K562 (cell line): ENCODE data around the gene C6orf141. TPM values are rescaled to one million over a fixed set of nuclear protein-coding genes. Genes with fewer than 3 reads are reported as not detected.

Source experiments
- ATAC-seq: fragments of 200-7000 bp; cut with Tn5 transposase; 3 replicates; pipeline ENCODE4 v1.9.1; 2020; ENCODE audit warnings: moderate library complexity
- BruUV-seq: library from RNA; stranded (reverse); fragments of 400-500 nt; replicated peaks from 2 replicates; lab custom pipeline; 2021; lab: Mats Ljungman, UMichigan
- CTCF ChIA-PET: fragments of 300-600 bp; formaldehyde crosslinking; extraction: SDS; loops from one replicate; lab custom pipeline; 2021; ENCODE audit warnings: low intra/inter-chr PET ratio; lab: Yijun Ruan, JAX
- POLR2A ChIA-PET: fragments of 300-600, 350-650 bp; sonication (Branson Sonifier 250); formaldehyde crosslinking; extraction: SDS; loops from one replicate; lab custom pipeline; 2021; ENCODE audit warnings: antibody characterized with exemption, inconsistent platforms; lab: Yijun Ruan, JAX
- DNase-seq, 4 experiments: peaks; one replicate each; pipeline versions ENCODE4 v3.0.0 to v3.0.0-alpha.2; 2011 to 2018; ENCODE audit warnings: low spot score in 3 of 4, mixed read lengths in 3 of 4; ENCODE audit errors: extremely low read depth in 1 of 4
- FAIRE-seq: peaks from 2 replicates; lab custom pipeline; 2011; peaks lifted over from hg19 to GRCh38; lab: Jason Lieb, UNC
- H2AFZ ChIP-seq: 2 replicates; pipeline ENCODE4 v1.6.0; 2011; ENCODE audit warnings: low read depth, low read length, control low read depth, inconsistent platforms
- H3K27ac ChIP-seq: fragments of 200-600 bp; 3 replicates; pipeline ENCODE4 v1.8.0; 2011; ENCODE audit warnings: low read depth, mild to moderate bottlenecking, control low read depth, inconsistent platforms, low read length, moderate library complexity, mixed read lengths; ENCODE audit errors: extremely low read depth
- H3K27me3 ChIP-seq, 2 experiments: fragments of 300-600 bp in 1 of 2; 2 replicates in 1 of 2; 3 replicates in 1 of 2; pipeline versions ENCODE4 v1.6.0 to v1.8.0; 2011; ENCODE audit warnings: inconsistent platforms in 2 of 2, low read length in 2 of 2, mild to moderate bottlenecking in 1 of 2, mixed read lengths in 1 of 2, moderate library complexity in 1 of 2; ENCODE audit not compliant: control insufficient read depth in 2 of 2, insufficient read depth in 2 of 2
- H3K36me3 ChIP-seq: fragments of 300-600 bp; 3 replicates; pipeline ENCODE4 v1.8.0; 2011; ENCODE audit warnings: mild to moderate bottlenecking, low read length, inconsistent platforms; ENCODE audit not compliant: control insufficient read depth, insufficient read depth
- H3K4me1 ChIP-seq, 2 experiments: fragments of 200-600 bp in 1 of 2; replicated peaks in 1 of 2; 2 replicates in 1 of 2; 3 replicates in 1 of 2; pipeline versions ENCODE4 v1.5.1 to v1.8.0; 2011; ENCODE audit warnings: inconsistent platforms in 2 of 2, low read length in 2 of 2, mild to moderate bottlenecking in 1 of 2, mixed read lengths in 1 of 2, moderate library complexity in 1 of 2; ENCODE audit not compliant: control insufficient read depth in 2 of 2, insufficient read depth in 2 of 2
- H3K4me2 ChIP-seq: 2 replicates; pipeline ENCODE4 v1.6.1; 2011; ENCODE audit warnings: low read length, control low read depth, inconsistent platforms, mixed read lengths; ENCODE audit not compliant: insufficient read depth
- H3K4me3 ChIP-seq: fragments of 200-600 bp; sonication (generic), shearing (Covaris generic); 2 replicates; pipeline ENCODE4 v1.5.1; 2016; ENCODE audit warnings: control low read depth, inconsistent platforms
- H3K79me2 ChIP-seq: fragments of 200-600 bp; 3 replicates; pipeline ENCODE4 v1.8.0; 2011; ENCODE audit warnings: low read length, inconsistent platforms; ENCODE audit not compliant: control insufficient read depth, insufficient read depth
- H3K9ac ChIP-seq, 2 experiments: 2 replicates each; pipeline versions ENCODE4 v1.6.0 to v1.6.1; 2011; ENCODE audit warnings: low read depth in 2 of 2, low read length in 2 of 2, control low read depth in 1 of 2, inconsistent platforms in 1 of 2, mild to moderate bottlenecking in 1 of 2, mixed read lengths in 1 of 2; ENCODE audit not compliant: insufficient read depth in 1 of 2
- H3K9me1 ChIP-seq: one replicate; pipeline ENCODE4 v1.6.0; 2011; ENCODE audit warnings: inconsistent platforms, mild to moderate bottlenecking, low read length, moderate library complexity; ENCODE audit not compliant: control insufficient read depth, insufficient read depth
- H3K9me3 ChIP-seq: replicated peaks from 2 replicates; pipeline ENCODE4 v1.5.1; 2011; ENCODE audit warnings: low read depth, low read length, inconsistent platforms; ENCODE audit not compliant: control insufficient read depth, insufficient read depth
- H4K20me1 ChIP-seq: replicated peaks from 2 replicates; pipeline ENCODE4 v1.6.1; 2011; ENCODE audit warnings: low read length, inconsistent platforms, mixed read lengths; ENCODE audit not compliant: control insufficient read depth, insufficient read depth
- BHLHE40 ChIP-seq: IDR thresholded peaks from 2 replicates; pipeline ENCODE4 v1.6.1; 2011; ENCODE audit warnings: low read length, improper control_type of control experiment
- CBFB ChIP-seq: sonication (generic); formaldehyde crosslinking; IDR thresholded peaks from 2 replicates; pipeline ENCODE4 v1.4.0; 2020; ENCODE audit warnings: mild to moderate bottlenecking, missing genetic modification reagents
- CEBPB ChIP-seq: fragments of 450-650 bp; IDR thresholded peaks from 2 replicates; pipeline ENCODE4 v1.6.1; 2016; ENCODE audit warnings: missing genetic modification characterization, missing compliant biosample characterization
- CEBPG ChIP-seq, 3 experiments: fragments of 200-800 bp in 1 of 3; sonication (Bioruptor generic) in 1 of 3; sonication (generic) in 1 of 3; formaldehyde crosslinking in 1 of 3; IDR thresholded peaks in 2 of 3; conservative IDR thresholded peaks in 1 of 3; 2 replicates each; pipeline versions ENCODE4 v1.6.1 to v1.8.0; 2016 to 2022; ENCODE audit warnings: missing compliant biosample characterization in 2 of 3, missing genetic modification characterization in 2 of 3, mild to moderate bottlenecking in 1 of 3, missing genetic modification reagents in 1 of 3
- EP400 ChIP-seq: fragments of 450-650 bp; IDR thresholded peaks from 2 replicates; pipeline ENCODE4 v1.6.1; 2017; ENCODE audit warnings: antibody characterized with exemption, mild to moderate bottlenecking, moderate library complexity
- NFIC ChIP-seq: fragments of 450-650 bp; IDR thresholded peaks from 2 replicates; pipeline ENCODE4 v1.6.1; 2017; ENCODE audit warnings: mild to moderate bottlenecking, inconsistent platforms
- PRMT5 ChIP-seq: sonication (generic); formaldehyde crosslinking; IDR thresholded peaks from 2 replicates; pipeline ENCODE4 v1.5.0; 2020; ENCODE audit warnings: missing genetic modification reagents
- RAD51 ChIP-seq: fragments of 450-650 bp; IDR thresholded peaks from 2 replicates; pipeline ENCODE4 v1.7.1; 2016; ENCODE audit warnings: low read depth, mild to moderate bottlenecking, borderline replicate concordance
- SMC3 ChIP-seq: conservative IDR thresholded peaks from 2 replicates; pipeline ENCODE4 v1.6.1; 2011; ENCODE audit warnings: low read depth, low read length, improper control_type of control experiment; ENCODE audit not compliant: insufficient read depth
- SOX6 ChIP-seq: fragments of 450-650 bp; IDR thresholded peaks from 2 replicates; pipeline ENCODE4 v1.6.1; 2014; ENCODE audit warnings: mild to moderate bottlenecking
- SRF ChIP-seq, 2 experiments: fragments of 250-450, 450-650 bp in 1 of 2; sonication (Bioruptor Pico) in 1 of 2; sonication (generic) in 1 of 2; formaldehyde crosslinking; IDR thresholded peaks; 2 replicates each; pipeline versions ENCODE4 v1.5.0 to v1.5.1; 2020 to 2022; ENCODE audit warnings: mild to moderate bottlenecking in 1 of 2, missing genetic modification reagents in 1 of 2
- ZNF217 ChIP-seq: sonication (generic); formaldehyde crosslinking; IDR thresholded peaks from 2 replicates; pipeline ENCODE4 v1.8.0; 2022; ENCODE audit warnings: mild to moderate bottlenecking, missing genetic modification reagents
- WGBS: fragments of 100-300 bp; shearing (Covaris generic); methylation state at CpG from one replicate; pipeline ENCODE4 v1.1.6; 2016; ENCODE audit warnings: low coverage, mixed read lengths; ENCODE audit not compliant: insufficient coverage; ENCODE audit errors: missing lambda C conversion rate; 5-methylcytosine and 5-hydroxymethylcytosine counted together
- in situ Hi-C: fragments of 300-500 bp; cut with MboI; formaldehyde crosslinking; loops from 4 replicates; pipeline ENCODE4 v1.15.0; 2018; ENCODE audit warnings: inconsistent platforms, mixed read lengths
- intact Hi-C: fragments of 100-400 bp; cut with micrococcal nuclease; formaldehyde crosslinking; loops from 2 replicates; pipeline ENCODE4 v1.14.2; 2022
- polyA plus RNA-seq, 8 experiments: library from polyadenylated mRNA; depleted of rRNA in 4 of 8; stranded (reverse) in 5 of 8; unstranded in 3 of 8; fragments of >200 nt; fragmentation: Nextera tagmentation in 2 of 8; fragmentation: Illumina TruSeq in 1 of 8; extraction: Ambion mirVana in 2 of 8; extraction: Trizol in 1 of 8; gene quantifications; 2 replicates each; pipeline versions ENCODE4 v1.2.1 to v1.2.3, GENCODE V29; 2011 to 2014; ENCODE audit warnings: inconsistent platforms in 1 of 8, missing spikeins in 1 of 8
- total RNA-seq, 7 experiments: library from RNA; depleted of rRNA in 6 of 7; stranded (reverse); fragments of >200 nt in 6 of 7; fragmentation: Illumina TruSeq in 2 of 7; extraction: Trizol in 2 of 7; gene quantifications; 2 replicates each; pipeline versions ENCODE4 v1.2.1 to v1.2.3, GENCODE V29; 2011 to 2021; ENCODE audit warnings: low replicate concordance in 1 of 7
- TF ChIP-seq, protein P1 (sequence below), 2 experiments: IDR thresholded peaks; 2 replicates each; pipeline ENCODE4 v1.6.1; 2012; ENCODE audit warnings: improper control_type of control experiment in 2 of 2, low read depth in 2 of 2, low read length in 2 of 2, borderline replicate concordance in 1 of 2
- TF ChIP-seq, protein P2 (sequence below): sonication (generic); formaldehyde crosslinking; IDR thresholded peaks from 2 replicates; pipeline ENCODE4 v1.5.0; 2020; ENCODE audit warnings: missing genetic modification reagents

The C6orf141 gene
- total and polyA plus RNA-seq, 9 of the 15 experiments (the other 6 are each of a cell fraction or from before 2014, with no cell fraction given), result not detected

DNA sequence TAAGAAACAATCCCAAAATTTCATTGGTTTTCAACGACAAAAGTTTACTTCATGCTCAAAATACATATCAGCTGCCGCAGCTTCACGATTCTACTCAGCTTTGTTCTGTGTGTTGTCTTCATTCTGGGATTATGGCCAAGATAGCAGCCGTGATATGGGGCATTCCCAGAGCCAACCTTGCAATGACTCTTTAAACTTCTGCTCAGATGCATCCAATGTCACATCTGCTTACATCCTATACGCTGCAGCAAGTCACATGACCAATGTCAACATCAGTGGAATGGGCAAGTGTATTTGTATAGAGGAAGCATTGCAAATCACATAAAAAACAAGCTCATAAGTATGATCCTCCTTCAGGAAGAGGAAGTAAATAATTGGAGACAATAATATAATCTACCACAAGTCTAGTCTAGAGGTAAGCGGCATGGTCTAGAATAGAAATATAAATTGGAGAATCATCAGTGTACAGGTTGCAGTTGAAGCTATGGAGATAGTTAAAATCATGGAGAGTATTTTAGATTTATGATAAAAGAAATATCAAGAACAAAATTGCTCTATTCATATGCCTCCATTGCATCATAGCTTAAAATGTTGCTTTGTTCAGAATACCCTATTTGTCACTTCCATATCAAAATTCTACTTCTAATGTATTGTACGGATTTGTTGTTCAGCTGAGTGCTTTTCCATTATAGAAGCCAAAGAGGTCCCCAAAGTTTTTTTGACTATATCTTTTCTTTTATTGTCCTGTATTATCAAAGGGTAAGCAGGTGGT is 7.2 kb upstream of the C6orf141 start:
- POLR2A ChIA-PET, result interaction anchor here (1.0 to 1.5 kb wide), 3 partner anchors 9 to 12 kb away, joined by 4 to 5 read pairs (median 5); no protein-coding TSS in a partner anchor
- H3K4me2 ChIP-seq, result no peak overlapping the region
- in situ Hi-C loops, result no loop called here
- H3K27me3 ChIP-seq, result no peaks in the 10 kb centered on the region
- CTCF ChIA-PET, result no interaction called here
- intact Hi-C loops, result no loop called here
- no peaks in the 10 kb centered on the region for H3K79me2 ChIP-seq
- peak; percentile 76 for ATAC-seq
- H2AFZ ChIP-seq, result peak overlapping the region; percentile 37
- no peak overlapping the region for H3K27ac ChIP-seq
- peak in 1 of 4 experiments; percentile 24 for DNase-seq
- BruUV-seq, result no TSS peak
- H3K9me3 ChIP-seq, result no peaks in the 10 kb centered on the region
- no peak for FAIRE-seq
- no peak overlapping the region for H3K9ac ChIP-seq
- no peak overlapping the region for H3K4me3 ChIP-seq
- H3K9me1 ChIP-seq, result no peaks in the 10 kb centered on the region
- H3K36me3 ChIP-seq, result no peaks in the 10 kb centered on the region
- 41% methylated on average over 7 of the region's 7 CpGs for WGBS
- H4K20me1 ChIP-seq, result no peaks in the 10 kb centered on the region
- H3K4me1 ChIP-seq, result peaks cover 0 to 16% of the 10 kb centered on the region in 2 experiments; a peak in 2 of 5 replicates
- 0 out of 2 replicates have a peak, but pooled peaks have one; percentile 10 for TF ChIP-seq EP400
- TF ChIP-seq, protein P1, sequence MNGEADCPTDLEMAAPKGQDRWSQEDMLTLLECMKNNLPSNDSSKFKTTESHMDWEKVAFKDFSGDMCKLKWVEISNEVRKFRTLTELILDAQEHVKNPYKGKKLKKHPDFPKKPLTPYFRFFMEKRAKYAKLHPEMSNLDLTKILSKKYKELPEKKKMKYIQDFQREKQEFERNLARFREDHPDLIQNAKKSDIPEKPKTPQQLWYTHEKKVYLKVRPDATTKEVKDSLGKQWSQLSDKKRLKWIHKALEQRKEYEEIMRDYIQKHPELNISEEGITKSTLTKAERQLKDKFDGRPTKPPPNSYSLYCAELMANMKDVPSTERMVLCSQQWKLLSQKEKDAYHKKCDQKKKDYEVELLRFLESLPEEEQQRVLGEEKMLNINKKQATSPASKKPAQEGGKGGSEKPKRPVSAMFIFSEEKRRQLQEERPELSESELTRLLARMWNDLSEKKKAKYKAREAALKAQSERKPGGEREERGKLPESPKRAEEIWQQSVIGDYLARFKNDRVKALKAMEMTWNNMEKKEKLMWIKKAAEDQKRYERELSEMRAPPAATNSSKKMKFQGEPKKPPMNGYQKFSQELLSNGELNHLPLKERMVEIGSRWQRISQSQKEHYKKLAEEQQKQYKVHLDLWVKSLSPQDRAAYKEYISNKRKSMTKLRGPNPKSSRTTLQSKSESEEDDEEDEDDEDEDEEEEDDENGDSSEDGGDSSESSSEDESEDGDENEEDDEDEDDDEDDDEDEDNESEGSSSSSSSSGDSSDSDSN (IDR thresholded peaks at IDR 0.05; ENCODE audit: borderline replicate concordance in 1 of 2, low read depth in 2 of 2, low read length in 2 of 2), result no peak
- TF ChIP-seq SMC3, result no peak
- peak; percentile 90 for TF ChIP-seq RAD51
- TF ChIP-seq, protein P2, sequence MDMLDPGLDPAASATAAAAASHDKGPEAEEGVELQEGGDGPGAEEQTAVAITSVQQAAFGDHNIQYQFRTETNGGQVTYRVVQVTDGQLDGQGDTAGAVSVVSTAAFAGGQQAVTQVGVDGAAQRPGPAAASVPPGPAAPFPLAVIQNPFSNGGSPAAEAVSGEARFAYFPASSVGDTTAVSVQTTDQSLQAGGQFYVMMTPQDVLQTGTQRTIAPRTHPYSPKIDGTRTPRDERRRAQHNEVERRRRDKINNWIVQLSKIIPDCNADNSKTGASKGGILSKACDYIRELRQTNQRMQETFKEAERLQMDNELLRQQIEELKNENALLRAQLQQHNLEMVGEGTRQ (CRISPR knock-in tag), result peak; percentile 82
- peak; percentile 69 for TF ChIP-seq SOX6
- TF ChIP-seq PRMT5 (CRISPR knock-in tag), result no peak
- TF ChIP-seq CEBPB (tag), result peak; percentile 22; the same call in 1 of the 2 replicates
- no peak for TF ChIP-seq CEBPG (CRISPR knock-in tag; IDR thresholded peaks at IDR 0.05)
- peak; percentile 54 to 68 for TF ChIP-seq CEBPG (tag; conservative IDR thresholded peaks at IDR 0.05 in 1 of 2, IDR thresholded peaks at IDR 0.05 in 1 of 2)
- TF ChIP-seq CBFB (CRISPR knock-in tag), result no peak
- TF ChIP-seq SRF (CRISPR knock-in tag; IDR thresholded peaks at IDR 0.05), result no peak
- peak; percentile 39; the same call in 1 of the 2 replicates for TF ChIP-seq BHLHE40
- peak; percentile 43; the same call in 1 of the 2 replicates for TF ChIP-seq NFIC
- TF ChIP-seq ZNF217 (CRISPR knock-in tag), result no peak
